Measurements from ENCODE around the gene TIMP1. TPM values are rescaled to one million over a fixed set of nuclear protein-coding genes. Genes with fewer than 3 reads are reported as not detected.

The TIMP1 gene
- total RNA-seq, 2 donors from 2014 or later = 31.5 to 71.2 TPM

- peak overlapping the region; percentile 25 to 83 for H3K4me3 Mint-ChIP-seq
- H3K9me3 Mint-ChIP-seq = no peaks in the 10 kb centered on the region
- peaks cover 30% of the 10 kb centered on the region for H3K4me1 Mint-ChIP-seq (ENCODE audit: low read depth)
- no peak for DNase-seq
- H3K27ac Mint-ChIP-seq = peak overlapping the region; percentile 89
- peaks cover 14 to 18% of the 10 kb centered on the region in 2 donors for H3K36me3 Mint-ChIP-seq (ENCODE audit: insufficient read depth in 2 of 2)
- H3K27me3 Mint-ChIP-seq (ENCODE audit: low read depth) = no peaks in the 10 kb centered on the region
- ATAC-seq (replicated peaks in 1 of 2) = peak in 1 of 2 donors; percentile 25
Observed at GRCh38 chrX:47564438-47565085, 17.7 kb upstream of the TIMP1 start.

- Mint-ChIP-seq H3K9me3 (no peaks in the 10 kb centered on the region), H3K27ac (no peak overlapping the region), H3K27me3 (ENCODE audit: low read depth) (no peaks in the 10 kb centered on the region), H3K4me3 (no peak overlapping the region), H3K4me1 (ENCODE audit: low read depth) (peaks cover 28% of the 10 kb centered on the region), H3K36me3 (ENCODE audit: insufficient read depth in 2 of 2) (peaks cover 19 to 23% of the 10 kb centered on the region in 2 donors)
- DNase-seq (no peak), ATAC-seq (replicated peaks in 1 of 2) (no peak)
Observed at GRCh38 chrX:47566841-47567240, 15.4 kb upstream of the TIMP1 start.

- Mint-ChIP-seq H3K4me1 (ENCODE audit: low read depth) (peaks cover 17% of the 10 kb centered on the region), H3K36me3 (ENCODE audit: insufficient read depth in 2 of 2) (peaks cover 17 to 19% of the 10 kb centered on the region in 2 donors), H3K27ac (no peak overlapping the region), H3K27me3 (ENCODE audit: low read depth) (peaks cover 8% of the 10 kb centered on the region), H3K9me3 (no peaks in the 10 kb centered on the region), H3K4me3 (no peak overlapping the region)
- ATAC-seq (replicated peaks in 1 of 2) = peak; percentile 32 to 33
- peak; percentile 39 to 48 for DNase-seq
Observed at GRCh38 chrX:47568656-47569295, 13.5 kb upstream of the TIMP1 start.

- Mint-ChIP-seq H3K9me3 (no peaks in the 10 kb centered on the region), H3K27ac (no peak overlapping the region), H3K4me3 (no peak overlapping the region), H3K27me3 (ENCODE audit: low read depth) (peaks cover 9% of the 10 kb centered on the region), H3K36me3 (ENCODE audit: insufficient read depth in 2 of 2) (peaks cover 12 to 14% of the 10 kb centered on the region in 2 donors), H3K4me1 (ENCODE audit: low read depth) (peaks cover 8% of the 10 kb centered on the region)
- ATAC-seq (replicated peaks in 1 of 2) (no peak), DNase-seq (no peak)
Observed at GRCh38 chrX:47570794-47571193, 11.4 kb upstream of the TIMP1 start.

- H3K36me3 Mint-ChIP-seq (ENCODE audit: insufficient read depth in 2 of 2) = peaks cover 12 to 14% of the 10 kb centered on the region in 2 donors
- DNase-seq (no peak), ATAC-seq (replicated peaks in 1 of 2) (no peak)
- H3K9me3 Mint-ChIP-seq = no peaks in the 10 kb centered on the region
- H3K27ac Mint-ChIP-seq = no peak overlapping the region
- H3K4me3 Mint-ChIP-seq = no peak overlapping the region
- peaks cover 8% of the 10 kb centered on the region for H3K4me1 Mint-ChIP-seq (ENCODE audit: low read depth)
- H3K27me3 Mint-ChIP-seq (ENCODE audit: low read depth) = peaks cover 13% of the 10 kb centered on the region
Observed at GRCh38 chrX:47571215-47571614, 11.0 kb upstream of the TIMP1 start.

GRCh38 chrX:47571896-47572295 lies 10.3 kb upstream of the TIMP1 start:
- Mint-ChIP-seq H3K4me3 (no peak overlapping the region), H3K9me3 (no peaks in the 10 kb centered on the region), H3K36me3 (ENCODE audit: insufficient read depth in 2 of 2) (peaks cover 12 to 14% of the 10 kb centered on the region in 2 donors), H3K27me3 (ENCODE audit: low read depth) (peaks cover 20% of the 10 kb centered on the region), H3K27ac (no peak overlapping the region), H3K4me1 (ENCODE audit: low read depth) (peaks cover 8% of the 10 kb centered on the region)
- DNase-seq (no peak), ATAC-seq (replicated peaks in 1 of 2) (no peak)

GRCh38 chrX:47572773-47573340 lies 9.4 kb upstream of the TIMP1 start:
- Mint-ChIP-seq H3K27ac (no peak overlapping the region), H3K4me3 (no peak overlapping the region), H3K36me3 (ENCODE audit: insufficient read depth in 2 of 2) (peaks cover 10 to 14% of the 10 kb centered on the region in 2 donors), H3K9me3 (no peaks in the 10 kb centered on the region), H3K27me3 (ENCODE audit: low read depth) (peaks cover 24% of the 10 kb centered on the region), H3K4me1 (ENCODE audit: low read depth) (peaks cover 9% of the 10 kb centered on the region)
- DNase-seq (no peak), ATAC-seq (replicated peaks in 1 of 2) (no peak)

GRCh38 chrX:47573341-47574075 lies 8.7 kb upstream of the TIMP1 start:
- no peak for ATAC-seq (replicated peaks in 1 of 2)

GRCh38 chrX:47574076-47574546 lies 8.1 kb upstream of the TIMP1 start:
- peaks cover 31% of the 10 kb centered on the region for H3K27me3 Mint-ChIP-seq (ENCODE audit: low read depth)
- no peaks in the 10 kb centered on the region for H3K9me3 Mint-ChIP-seq
- no peak for ATAC-seq (replicated peaks in 1 of 2)
- peaks cover 19% of the 10 kb centered on the region for H3K4me1 Mint-ChIP-seq (ENCODE audit: low read depth)
- peaks cover 7 to 12% of the 10 kb centered on the region in 2 donors for H3K36me3 Mint-ChIP-seq (ENCODE audit: insufficient read depth in 2 of 2)
- no peak overlapping the region for H3K4me3 Mint-ChIP-seq
- no peak for DNase-seq
- no peak overlapping the region for H3K27ac Mint-ChIP-seq

More at GRCh38 chrX:47573341-47574075, 8.7 kb upstream of the TIMP1 start:
- Mint-ChIP-seq H3K4me3 (peak overlapping the region; percentile 3 to 39), H3K27ac (no peak overlapping the region), H3K27me3 (ENCODE audit: low read depth) (peaks cover 30% of the 10 kb centered on the region), H3K36me3 (ENCODE audit: insufficient read depth in 2 of 2) (peaks cover 10 to 14% of the 10 kb centered on the region in 2 donors), H3K4me1 (ENCODE audit: low read depth) (peaks cover 15% of the 10 kb centered on the region), H3K9me3 (no peaks in the 10 kb centered on the region)
- no peak for DNase-seq

GRCh38 chrX:47574547-47575301 lies 7.5 kb upstream of the TIMP1 start:
- Mint-ChIP-seq H3K4me3 (peak overlapping the region in 1 of 2 donors; percentile 22), H3K27me3 (ENCODE audit: low read depth) (peaks cover 31% of the 10 kb centered on the region), H3K27ac (no peak overlapping the region), H3K36me3 (ENCODE audit: insufficient read depth in 2 of 2) (peaks cover 4 to 9% of the 10 kb centered on the region in 2 donors), H3K4me1 (ENCODE audit: low read depth) (peaks cover 26% of the 10 kb centered on the region), H3K9me3 (no peaks in the 10 kb centered on the region)
- DNase-seq = no peak
- ATAC-seq (replicated peaks in 1 of 2) = no peak

GRCh38 chrX:47576021-47576898 lies 6.0 kb upstream of the TIMP1 start:
- H3K27me3 Mint-ChIP-seq (ENCODE audit: low read depth) = peaks cover 31% of the 10 kb centered on the region
- peaks cover 0 to 2% of the 10 kb centered on the region in 2 donors for H3K36me3 Mint-ChIP-seq (ENCODE audit: insufficient read depth in 2 of 2)
- DNase-seq (no peak), ATAC-seq (replicated peaks in 1 of 2) (no peak)
- no peaks in the 10 kb centered on the region for H3K9me3 Mint-ChIP-seq
- H3K27ac Mint-ChIP-seq = peak overlapping the region; percentile 48
- H3K4me1 Mint-ChIP-seq (ENCODE audit: low read depth) = peaks cover 32% of the 10 kb centered on the region
- H3K4me3 Mint-ChIP-seq = no peak overlapping the region

- no peak for DNase-seq
- H3K4me1 Mint-ChIP-seq (ENCODE audit: low read depth) = peaks cover 44% of the 10 kb centered on the region
- no peak overlapping the region for H3K4me3 Mint-ChIP-seq
- no peaks in the 10 kb centered on the region for H3K9me3 Mint-ChIP-seq
- H3K36me3 Mint-ChIP-seq (ENCODE audit: insufficient read depth in 2 of 2) = no peaks in the 10 kb centered on the region
- no peak overlapping the region for H3K27ac Mint-ChIP-seq
- ATAC-seq (replicated peaks in 1 of 2) = no peak
- peaks cover 31% of the 10 kb centered on the region for H3K27me3 Mint-ChIP-seq (ENCODE audit: low read depth)
Observed at GRCh38 chrX:47577424-47577823, 4.8 kb upstream of the TIMP1 start.

Data from activated T-cell treated with anti-CD3 and anti-CD28 coated beads, Interleukin-2, amount 50 U/mL, for 72 hours (primary cell).